ENCODE data around the gene HAAO. TPM values are rescaled to one million over a fixed set of nuclear protein-coding genes. Genes with fewer than 3 reads are reported as not detected.

The HAAO gene
- total RNA-seq, 1 experiment from 2014 or later: 8.0 TPM

GRCh38 chr2:42754021-42754775, 38.2 kb downstream of the HAAO start (continued):
- TF ChIP-seq PRDM15 (CRISPR knock-in tag; IDR thresholded peaks at IDR 0.05) (no peak), SP1 (CRISPR knock-in tag; conservative IDR thresholded peaks at IDR 0.05) (no peak), HMGXB4 (CRISPR knock-in tag; IDR thresholded peaks at IDR 0.05) (no peak), JAZF1 (CRISPR knock-in tag; IDR thresholded peaks at IDR 0.05) (no peak), TP53 (CRISPR knock-in tag; IDR thresholded peaks at IDR 0.05) (no peak), ZNF281 (CRISPR knock-in tag; IDR thresholded peaks at IDR 0.05) (no peak)

- Mint-ChIP-seq H3K4me1 (peaks cover 3% of the 10 kb centered on the region; the same call in 1 of the 2 replicates), H3K27ac (peak overlapping the region; percentile 61), H3K9me3 (no peaks in the 10 kb centered on the region), H3K36me3 (no peaks in the 10 kb centered on the region), H3K27me3 (ENCODE audit: low read depth) (no peaks in the 10 kb centered on the region), H3K4me3 (no peak overlapping the region)
- ATAC-seq (no peak), DNase-seq (ENCODE audit: low spot score) (no peak)
- POLR2A ChIA-PET: interaction anchor here (0.7 kb wide), 1 partner anchor 495 kb away, joined by 3 read pairs; no protein-coding TSS in a partner anchor
- TF ChIP-seq EMX1 (CRISPR knock-in tag; IDR thresholded peaks at IDR 0.05): no peak
- TF ChIP-seq OVOL2 (CRISPR knock-in tag; IDR thresholded peaks at IDR 0.05; ENCODE audit: borderline replicate concordance): no peak
- no peak for TF ChIP-seq ZNF425 (CRISPR knock-in tag; conservative IDR thresholded peaks at IDR 0.05)
- no peak for TF ChIP-seq NR2C2 (CRISPR knock-in tag; IDR thresholded peaks at IDR 0.05)
- no peak for TF ChIP-seq ZNF396 (CRISPR knock-in tag; IDR thresholded peaks at IDR 0.05; ENCODE audit: borderline replicate concordance)
- no peak for TF ChIP-seq ERG (CRISPR knock-in tag; IDR thresholded peaks at IDR 0.05)
- TF ChIP-seq MLX (CRISPR knock-in tag; IDR thresholded peaks at IDR 0.05): no peak
- TF ChIP-seq SP1 (CRISPR knock-in tag; conservative IDR thresholded peaks at IDR 0.05): no peak
- TF ChIP-seq ETV6 (CRISPR knock-in tag; IDR thresholded peaks at IDR 0.05): no peak
- no peak for TF ChIP-seq ZNF416 (CRISPR knock-in tag; IDR thresholded peaks at IDR 0.05)
- no peak for TF ChIP-seq FOXP1 (CRISPR knock-in tag; IDR thresholded peaks at IDR 0.05; ENCODE audit: borderline replicate concordance)
- TF ChIP-seq KAT7 (CRISPR knock-in tag; IDR thresholded peaks at IDR 0.05; ENCODE audit: borderline replicate concordance): no peak
- TF ChIP-seq ZNF263 (CRISPR knock-in tag; IDR thresholded peaks at IDR 0.05; ENCODE audit: low read depth): no peak
- TF ChIP-seq ZBTB21 (CRISPR knock-in tag; IDR thresholded peaks at IDR 0.05; ENCODE audit: borderline replicate concordance): no peak
- TF ChIP-seq SOX15 (CRISPR knock-in tag; IDR thresholded peaks at IDR 0.05): no peak
- CTCF ChIA-PET: interaction anchor here (0.5 to 2.2 kb wide), 3 partner anchors 18 to 526 kb away, joined by 3 to 5 read pairs (median 4); no protein-coding TSS in a partner anchor
Measured at GRCh38 chr2:42752816-42753813, 39.3 kb downstream of the HAAO start.

All from WTC11 (cell line).